Naive B cell (primary cell): ENCODE results near the gene CSN2. TPM values are rescaled to one million over a fixed set of nuclear protein-coding genes. Genes with fewer than 3 reads are reported as not detected.
"Not testable (repeated sequence)": the region's sequence is repeated elsewhere in the genome, so short reads cannot be mapped to it uniquely, and the experiment has no call there.

ENCODE experiments used
- ATAC-seq, 2 donors: fragments of 150-1000 bp; cut with Tn5 transposase; 2 replicates each; pipeline ENCODE4 v1.10.0; 2021; ENCODE audit warnings: low read depth in 2 of 2, mild to moderate bottlenecking in 2 of 2, moderate library complexity in 2 of 2
- DNase-seq: peaks from one replicate; pipeline ENCODE4 v3.0.0; 2022
- H3K27ac Mint-ChIP-seq, 6 donors: one replicate each; pipeline ENCODE4 v1.8.0; 2020 to 2022; ENCODE audit warnings: mild to moderate bottlenecking in 6 of 6, mixed read lengths in 6 of 6, moderate library complexity in 5 of 6, inconsistent platforms in 2 of 6
- H3K27me3 Mint-ChIP-seq, 3 donors: one replicate each; pipeline ENCODE4 v1.8.0; 2021 to 2022; ENCODE audit warnings: mixed read lengths in 3 of 3, mild to moderate bottlenecking in 1 of 3
- H3K36me3 Mint-ChIP-seq, 2 donors: one replicate each; pipeline ENCODE4 v1.8.0; 2020 to 2022; ENCODE audit warnings: mixed read lengths in 2 of 2, inconsistent platforms in 1 of 2, mild to moderate bottlenecking in 1 of 2
- H3K4me1 Mint-ChIP-seq, 3 donors: one replicate each; pipeline ENCODE4 v1.8.0; 2020 to 2022; ENCODE audit warnings: mixed read lengths in 3 of 3, inconsistent platforms in 1 of 3, mild to moderate bottlenecking in 1 of 3, moderate library complexity in 1 of 3
- H3K4me3 Mint-ChIP-seq, 8 donors: one replicate each; pipeline ENCODE4 v1.8.0; 2020 to 2022; ENCODE audit warnings: mild to moderate bottlenecking in 8 of 8, mixed read lengths in 8 of 8, moderate library complexity in 8 of 8, inconsistent platforms in 2 of 8
- H3K9me3 Mint-ChIP-seq, 7 donors: one replicate each; pipeline ENCODE4 v1.8.0; 2020 to 2022; ENCODE audit warnings: mixed read lengths in 7 of 7, mild to moderate bottlenecking in 5 of 7, inconsistent platforms in 2 of 7, moderate library complexity in 1 of 7
- polyA plus RNA-seq, 6 donors: library from polyadenylated mRNA; unstranded; fragments of 300-500 nt; fragmentation: Illumina TruSeq; gene quantifications; one replicate each; pipeline ENCODE4 v1.2.3, GENCODE V29; 2021; ENCODE audit warnings: low read depth in 6 of 6

Gene CSN2
- polyA plus RNA-seq, 6 donors from 2014 or later, result not detected

- DNase-seq (no peak), ATAC-seq (no peak)
- no peak overlapping the region for H3K27ac Mint-ChIP-seq
- no peaks in the 10 kb centered on the region for H3K36me3 Mint-ChIP-seq
- no peak overlapping the region for H3K4me3 Mint-ChIP-seq
- H3K9me3 Mint-ChIP-seq, result peaks cover 0 to 16% (median 2%) of the 10 kb centered on the region in 7 donors
- no peaks in the 10 kb centered on the region for H3K27me3 Mint-ChIP-seq
- H3K4me1 Mint-ChIP-seq, result no peaks in the 10 kb centered on the region
Measured at GRCh38 chr4:69951602-69952001, 13.9 kb downstream of the CSN2 start.

DNA sequence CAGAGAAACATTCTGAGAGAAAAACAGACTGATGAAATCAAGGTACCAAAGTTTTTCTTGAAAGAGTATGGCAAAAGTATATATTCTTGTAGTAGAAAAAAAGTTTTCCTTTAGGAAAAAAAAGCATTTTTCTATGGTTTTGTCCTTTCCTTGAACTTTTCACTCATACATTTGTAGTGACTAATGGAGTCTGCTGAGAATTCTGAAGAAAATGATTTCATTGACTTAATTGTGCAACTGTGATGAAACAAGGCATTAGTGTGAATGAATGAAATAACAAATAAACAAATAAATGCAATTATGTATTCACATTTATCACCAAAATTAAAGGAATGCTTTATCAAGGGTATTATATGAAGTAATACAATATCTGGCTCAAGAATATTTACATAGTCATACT, 29.0 kb downstream of the CSN2 start:
- H3K27ac Mint-ChIP-seq, result no peak overlapping the region
- no peaks in the 10 kb centered on the region for H3K4me1 Mint-ChIP-seq
- no peaks in the 10 kb centered on the region for H3K27me3 Mint-ChIP-seq
- no peaks in the 10 kb centered on the region for H3K9me3 Mint-ChIP-seq
- H3K36me3 Mint-ChIP-seq, result no peaks in the 10 kb centered on the region
- ATAC-seq (no peak), DNase-seq (no peak)
- H3K4me3 Mint-ChIP-seq, result no peak overlapping the region

- DNase-seq (no peak), ATAC-seq (no peak)
- H3K36me3 Mint-ChIP-seq, result no peaks in the 10 kb centered on the region
- no peak overlapping the region for H3K4me3 Mint-ChIP-seq
- H3K27me3 Mint-ChIP-seq, result no peaks in the 10 kb centered on the region
- H3K9me3 Mint-ChIP-seq, result no peaks in the 10 kb centered on the region
- no peaks in the 10 kb centered on the region for H3K4me1 Mint-ChIP-seq
- no peak overlapping the region for H3K27ac Mint-ChIP-seq
Measured at GRCh38 chr4:69934150-69934549, 31.4 kb downstream of the CSN2 start.

GRCh38 chr4:69930768-69931167, 34.8 kb downstream of the CSN2 start, which contains the start of gene CSN1S1:
Gene CSN1S1, plus strand, starts transcription at chr4:69931068. Its CDS starts 1,488 bp downstream, at chr4:69932556.
- no peaks in the 10 kb centered on the region for H3K27me3 Mint-ChIP-seq
- peak within 1 kb of the TSS in 1 of 6 donors; percentile 72 for H3K27ac Mint-ChIP-seq
- H3K36me3 Mint-ChIP-seq, result no peaks in the 10 kb centered on the region

GRCh38 chr4:69923782-69924410, 41.6 kb downstream of the CSN2 start:
- not testable (repeated sequence) for H3K27ac Mint-ChIP-seq, H3K36me3 Mint-ChIP-seq, DNase-seq, ATAC-seq, H3K4me1 Mint-ChIP-seq, H3K4me3 Mint-ChIP-seq, H3K9me3 Mint-ChIP-seq, H3K27me3 Mint-ChIP-seq

More at GRCh38 chr4:69930768-69931167, 34.8 kb downstream of the CSN2 start, which contains the start of gene CSN1S1:
- Mint-ChIP-seq H3K4me3 (no peak within 1 kb of the TSS), H3K4me1 (no peaks in the 10 kb centered on the region), H3K9me3 (no peaks in the 10 kb centered on the region)
- DNase-seq, result no peak
- no peak for ATAC-seq

- H3K4me1 Mint-ChIP-seq, result no peaks in the 10 kb centered on the region
- no peak for ATAC-seq
- no peaks in the 10 kb centered on the region for H3K27me3 Mint-ChIP-seq
- peaks cover 0 to 2% (median 0%) of the 10 kb centered on the region in 7 donors for H3K9me3 Mint-ChIP-seq
- no peak for DNase-seq
- no peaks in the 10 kb centered on the region for H3K36me3 Mint-ChIP-seq
- H3K4me3 Mint-ChIP-seq, result no peak overlapping the region
- H3K27ac Mint-ChIP-seq, result no peak overlapping the region
Measured at GRCh38 chr4:69920874-69921273, 44.7 kb downstream of the CSN2 start.

DNA sequence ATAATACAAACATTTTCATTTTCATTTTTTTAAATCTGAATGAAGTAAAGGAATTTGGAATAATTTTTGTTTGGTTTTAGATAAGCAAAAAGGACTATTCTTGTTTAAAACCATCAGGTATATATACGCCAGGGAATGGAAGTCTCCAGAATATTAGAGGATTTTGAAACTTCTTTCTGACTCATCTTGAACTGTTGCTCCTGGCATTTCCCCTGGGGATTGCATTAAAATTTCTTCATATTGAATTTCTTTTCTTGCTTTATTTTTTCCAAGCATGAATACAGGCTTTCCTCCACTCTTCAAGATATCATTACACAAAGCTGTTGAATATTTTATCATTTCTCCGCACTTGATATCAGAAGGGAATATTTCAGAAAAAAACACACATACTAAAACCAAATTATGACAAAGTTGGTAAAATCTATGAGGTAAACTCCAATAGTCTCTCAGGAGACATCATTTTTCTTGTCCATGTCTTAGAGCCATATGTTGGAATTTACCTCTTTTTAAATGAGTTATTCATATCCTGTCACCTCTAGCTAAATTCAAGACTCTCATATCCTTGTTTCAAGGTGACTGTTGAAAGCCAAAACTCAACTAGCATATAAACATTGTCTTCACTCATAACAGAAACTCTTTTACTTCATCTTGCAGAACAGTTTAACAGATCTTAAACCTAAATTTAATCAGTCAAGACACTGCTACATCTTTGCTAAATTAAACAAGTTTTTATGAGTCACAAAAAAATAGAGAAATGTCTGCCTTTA, 55.3 kb downstream of the CSN2 start:
- Mint-ChIP-seq H3K27ac (no peak overlapping the region), H3K4me3 (no peak overlapping the region), H3K36me3 (no peaks in the 10 kb centered on the region), H3K4me1 (peaks cover 0 to 8% (median 6%) of the 10 kb centered on the region in 3 donors), H3K9me3 (peaks cover 0 to 3% (median 0%) of the 10 kb centered on the region in 7 donors), H3K27me3 (no peaks in the 10 kb centered on the region)
- DNase-seq, result no peak
- no peak for ATAC-seq

- H3K36me3 Mint-ChIP-seq, result no peaks in the 10 kb centered on the region
- DNase-seq (no peak), ATAC-seq (no peak)
- peaks cover 0 to 8% (median 6%) of the 10 kb centered on the region in 3 donors for H3K4me1 Mint-ChIP-seq
- H3K27ac Mint-ChIP-seq, result no peak overlapping the region
- H3K27me3 Mint-ChIP-seq, result no peaks in the 10 kb centered on the region
- H3K9me3 Mint-ChIP-seq, result peaks cover 0 to 7% (median 1%) of the 10 kb centered on the region in 7 donors
- no peak overlapping the region for H3K4me3 Mint-ChIP-seq
Measured at GRCh38 chr4:69909195-69909594, 56.3 kb downstream of the CSN2 start.

- ATAC-seq (no peak), DNase-seq (no peak)
- Mint-ChIP-seq H3K27ac (no peak overlapping the region), H3K27me3 (peaks cover 0 to 4% (median 0%) of the 10 kb centered on the region in 3 donors), H3K36me3 (no peaks in the 10 kb centered on the region), H3K9me3 (peaks cover 0 to 11% (median 1%) of the 10 kb centered on the region in 7 donors), H3K4me1 (peaks cover 0 to 8% (median 6%) of the 10 kb centered on the region in 3 donors), H3K4me3 (no peak overlapping the region)
Measured at GRCh38 chr4:69907151-69907550, 58.4 kb downstream of the CSN2 start.

Other genes starting within 250 kb of the CSN2 start
- under 1 TPM in 1 of 6 donors, not detected in 5; 0.62 TPM for gene SULT1B1, start 205.1 kb downstream of the CSN2 start, polyA plus RNA-seq
- gene SULT1E1, start 105.6 kb downstream of the CSN2 start, polyA plus RNA-seq, result not detected
- gene CSN1S1, start 34.7 kb downstream of the CSN2 start, polyA plus RNA-seq, result not detected
- not detected for gene STATH, start 30.2 kb upstream of the CSN2 start, polyA plus RNA-seq
- gene HTN3, start 62.7 kb upstream of the CSN2 start, polyA plus RNA-seq, result not detected
- not detected for gene HTN1, start 84.7 kb upstream of the CSN2 start, polyA plus RNA-seq
- not detected for gene PRR27, start 188.5 kb upstream of the CSN2 start, polyA plus RNA-seq
- not detected for gene ODAM, start 230.0 kb upstream of the CSN2 start, polyA plus RNA-seq